ENCODE results near the gene AFAP1L2.

The AFAP1L2 gene

GRCh38 chr10:114384181-114384580 is 20.1 kb downstream of the AFAP1L2 start:
- H3K4me3 ChIP-seq (ENCODE audit: low read depth, low read length) = no peak overlapping the region
- no peak for DNase-seq (ENCODE audit: low read depth)
- TF ChIP-seq CTCF (IDR thresholded peaks at IDR 0.05; ENCODE audit: insufficient read depth, low read depth, low read length, missing control alignments) = no peak

- H3K4me3 ChIP-seq (ENCODE audit: low read depth, low read length) = no peak overlapping the region
- DNase-seq (ENCODE audit: low read depth) = no peak
- no peak for TF ChIP-seq CTCF (IDR thresholded peaks at IDR 0.05; ENCODE audit: insufficient read depth, low read depth, low read length, missing control alignments)
Measured at GRCh38 chr10:114380797-114381196, 23.5 kb downstream of the AFAP1L2 start.

GRCh38 chr10:114380060-114380459 is 24.2 kb downstream of the AFAP1L2 start:
- no peak for TF ChIP-seq CTCF (IDR thresholded peaks at IDR 0.05; ENCODE audit: insufficient read depth, low read depth, low read length, missing control alignments)
- H3K4me3 ChIP-seq (ENCODE audit: low read depth, low read length) = no peak overlapping the region
- no peak for DNase-seq (ENCODE audit: low read depth)

GRCh38 chr10:114379631-114380041 is 24.7 kb downstream of the AFAP1L2 start:
- no peak for DNase-seq (ENCODE audit: low read depth)
- H3K4me3 ChIP-seq (ENCODE audit: low read depth, low read length) = no peak overlapping the region
- TF ChIP-seq CTCF (IDR thresholded peaks at IDR 0.05; ENCODE audit: insufficient read depth, low read depth, low read length, missing control alignments) = no peak

- no peak for DNase-seq (ENCODE audit: low read depth)
- no peak for TF ChIP-seq CTCF (IDR thresholded peaks at IDR 0.05; ENCODE audit: insufficient read depth, low read depth, low read length, missing control alignments)
- no peak overlapping the region for H3K4me3 ChIP-seq (ENCODE audit: low read depth, low read length)
Measured at GRCh38 chr10:114376523-114376922, 27.8 kb downstream of the AFAP1L2 start.

- TF ChIP-seq CTCF (IDR thresholded peaks at IDR 0.05; ENCODE audit: insufficient read depth, low read depth, low read length, missing control alignments) = no peak
- H3K4me3 ChIP-seq (ENCODE audit: low read depth, low read length) = no peak overlapping the region
- DNase-seq (ENCODE audit: low read depth) = no peak
Measured at GRCh38 chr10:114375047-114375446, 29.3 kb downstream of the AFAP1L2 start.

- no peak overlapping the region for H3K4me3 ChIP-seq (ENCODE audit: low read depth, low read length)
- TF ChIP-seq CTCF (IDR thresholded peaks at IDR 0.05; ENCODE audit: insufficient read depth, low read depth, low read length, missing control alignments) = no peak
- no peak for DNase-seq (ENCODE audit: low read depth)
Measured at GRCh38 chr10:114374053-114374791, 30.1 kb downstream of the AFAP1L2 start.

Data from GM12865 (cell line).